ENCODE results near the gene TXNIP.

TXNIP gene

GRCh38 chr1:146010126-146010738 is 13.9 kb upstream of the TXNIP start:
- DNase-seq: no peak

DNA sequence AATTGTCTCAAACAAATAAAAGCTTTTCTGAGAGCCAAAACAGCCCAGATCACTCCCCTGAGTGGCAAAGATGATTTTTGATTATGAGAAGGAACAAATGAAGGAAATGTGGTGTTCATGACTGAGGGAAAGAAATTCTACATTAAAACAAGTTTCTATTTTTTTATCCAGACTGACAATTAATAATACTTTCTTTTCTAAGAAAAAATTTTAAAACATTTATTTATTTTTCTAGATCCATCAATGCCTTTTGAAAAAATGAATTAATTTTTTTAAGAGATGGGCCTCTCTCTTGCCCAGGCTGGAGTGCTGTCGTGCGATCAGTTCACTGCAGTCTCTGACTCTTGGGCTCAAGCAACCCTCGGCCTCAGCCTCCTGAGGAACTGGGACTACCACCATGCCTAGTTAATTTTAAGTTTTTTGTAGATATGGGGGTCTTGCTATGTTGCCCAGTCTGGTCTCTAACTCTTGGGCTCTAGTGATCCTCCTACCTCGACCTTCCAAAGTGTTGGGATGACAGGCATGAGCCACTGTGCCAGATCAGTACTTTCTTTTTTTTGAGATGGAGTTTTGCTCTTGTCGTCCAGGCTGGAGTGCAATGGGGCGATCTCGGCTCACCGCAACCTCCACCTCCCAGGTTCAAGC is 11.2 kb upstream of the TXNIP start:
- DNase-seq: no peak

- DNase-seq: no peak
These were observed 5.3 kb upstream of the TXNIP start for GRCh38 chr1:146001709-146002108.

- peak; percentile 92 for DNase-seq
These were observed 3.1 kb upstream of the TXNIP start for GRCh38 chr1:145999321-146000024.

GRCh38 chr1:145997718-145998023 is 1.3 kb upstream of the TXNIP start:
- DNase-seq: peak; percentile 50

- peak; percentile 58 for DNase-seq
These were observed 788 bp upstream of the TXNIP start for GRCh38 chr1:145997016-145997717.

- no peak for DNase-seq
These were observed 381 bp downstream of the TXNIP start for GRCh38 chr1:145995964-145996432.

- DNase-seq: no peak
These were observed 1.1 kb downstream of the TXNIP start for GRCh38 chr1:145995148-145995881.

GRCh38 chr1:145994391-145995120 is 1.8 kb downstream of the TXNIP start:
- no peak for DNase-seq

DNA sequence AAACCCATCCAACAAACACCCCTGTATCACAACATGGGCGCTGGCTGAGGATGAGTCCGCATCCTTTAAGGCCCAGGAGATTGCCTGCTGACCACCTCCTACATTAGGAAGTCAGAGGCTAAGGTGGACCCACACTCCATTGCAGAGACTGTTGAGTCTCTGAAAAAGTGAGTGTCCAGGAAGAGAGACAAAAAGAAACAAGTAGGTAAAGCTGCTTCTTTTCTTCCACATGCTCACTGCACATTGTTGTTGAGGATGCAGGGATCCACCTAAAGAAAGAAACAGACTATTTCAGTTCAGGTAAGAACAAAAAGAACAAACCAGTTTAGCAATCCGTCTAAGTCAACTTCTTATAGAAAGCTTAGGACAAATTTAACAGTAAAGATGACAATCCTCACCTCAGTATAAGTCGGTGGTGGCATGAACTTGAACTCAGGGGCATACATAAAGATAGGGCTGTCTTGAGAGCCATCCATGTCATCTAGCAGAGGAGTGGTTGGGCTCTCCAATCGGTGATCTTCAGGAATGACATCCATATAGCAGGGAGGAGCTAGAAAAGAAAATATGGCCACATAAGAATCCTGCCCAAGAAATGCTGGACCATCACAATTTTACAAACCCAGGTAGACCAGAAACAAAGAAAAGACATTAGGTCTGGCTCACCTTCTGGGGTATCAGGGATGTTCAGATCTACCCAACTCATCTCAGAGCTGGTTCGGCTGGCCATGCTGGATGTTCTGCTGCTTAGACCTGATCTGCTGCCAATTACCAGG is 2.6 kb downstream of the TXNIP start:
- no peak for DNase-seq

GRCh38 chr1:145992958-145993617 is 3.3 kb downstream of the TXNIP start:
- no peak for DNase-seq

- no peak for DNase-seq
These were observed 3.9 kb downstream of the TXNIP start for GRCh38 chr1:145992502-145992936.

GRCh38 chr1:145991735-145992412 is 4.5 kb downstream of the TXNIP start:
- DNase-seq: peak; percentile 55

- peak; percentile 61 for DNase-seq
These were observed 6.0 kb downstream of the TXNIP start for GRCh38 chr1:145990249-145990855.

DNA sequence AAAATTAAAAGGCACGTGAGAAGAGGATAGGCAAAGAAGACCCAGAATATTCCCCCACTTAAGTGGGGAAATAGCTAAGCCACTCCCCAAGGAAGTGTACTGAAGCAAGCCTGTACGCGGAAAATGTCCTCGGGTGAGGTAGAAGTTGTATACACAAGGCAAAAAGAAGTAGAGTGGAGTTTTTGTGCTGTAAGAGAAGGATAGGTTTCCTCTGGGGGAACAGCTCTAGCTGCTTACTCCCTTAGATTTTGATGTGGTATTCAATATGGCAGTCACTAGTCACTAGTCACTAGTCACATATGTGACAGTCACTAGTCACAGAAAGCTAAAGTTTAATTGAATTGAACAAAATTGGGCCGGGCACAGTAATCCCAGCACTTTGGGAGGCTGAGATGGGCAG is 7.6 kb downstream of the TXNIP start:
- DNase-seq: no peak

DNA sequence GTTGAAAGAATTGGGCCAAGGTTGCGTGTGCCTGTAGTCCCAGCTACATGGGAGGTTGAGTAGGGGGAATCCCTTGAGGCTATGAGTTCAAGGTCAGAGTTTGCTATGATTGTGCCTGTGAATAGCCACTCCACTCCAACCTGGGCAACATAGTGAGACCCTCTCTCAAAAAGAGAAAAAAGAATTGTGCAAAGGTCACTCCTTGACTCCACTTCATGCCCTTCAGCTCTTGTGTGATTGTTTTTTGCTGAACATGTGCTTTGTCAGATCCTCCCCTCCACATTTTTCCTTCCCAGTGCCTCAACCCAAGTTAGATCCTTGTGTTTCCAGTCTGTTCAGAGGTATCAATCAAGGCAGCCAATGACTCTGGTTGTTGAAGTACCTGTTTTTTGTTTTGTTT is 8.5 kb downstream of the TXNIP start:
- no peak for DNase-seq

- DNase-seq: no peak
These were observed 9.8 kb downstream of the TXNIP start for GRCh38 chr1:145986551-145986950.

DNA sequence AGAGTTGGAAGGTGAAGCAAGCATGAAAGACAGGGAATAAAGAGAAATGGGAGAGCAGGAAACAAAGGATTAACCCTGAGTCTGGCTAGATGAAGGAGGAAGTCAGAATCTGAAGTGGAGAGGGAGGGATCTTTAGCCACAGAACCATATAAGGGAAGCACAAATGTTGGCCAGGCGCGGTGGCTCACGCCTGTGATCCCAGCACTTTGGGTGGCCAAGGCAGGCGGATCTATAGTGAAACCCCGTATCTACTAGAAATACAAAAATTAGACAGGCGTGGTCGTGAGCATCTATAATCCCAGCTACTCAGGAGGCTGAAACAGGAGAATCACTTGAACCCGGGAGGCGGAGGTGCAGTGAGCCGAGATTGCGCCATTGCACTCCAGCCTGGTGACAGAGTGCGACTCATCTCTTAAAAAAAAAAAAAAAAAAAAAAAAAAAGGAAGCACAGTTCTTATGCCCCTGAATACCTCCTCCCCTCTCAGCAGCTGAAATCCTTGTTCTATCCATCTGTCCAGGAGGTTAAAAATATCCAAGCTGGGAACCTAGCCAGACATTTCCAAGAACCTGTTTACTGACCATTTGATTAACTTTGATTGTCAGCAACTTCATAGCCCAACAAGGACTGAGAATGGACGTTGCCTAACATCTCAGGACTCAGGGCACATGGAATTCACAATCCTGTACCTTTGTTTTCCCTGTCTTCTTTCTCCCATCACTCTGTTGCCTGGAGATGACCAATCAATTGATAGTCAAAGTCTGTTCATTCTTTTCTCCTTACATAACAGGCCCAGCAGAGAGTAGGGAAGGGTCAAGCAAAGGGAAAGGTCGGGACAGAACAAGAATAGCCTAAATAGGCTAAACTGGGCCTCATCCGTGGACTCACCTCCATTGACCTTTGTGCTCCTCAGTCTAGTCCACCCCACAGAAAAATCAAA is 10.6 kb downstream of the TXNIP start:
- DNase-seq: peak; percentile 55

- DNase-seq: no peak
These were observed 11.3 kb downstream of the TXNIP start for GRCh38 chr1:145985129-145985501.

Measured in NCI-H345 (cell line).